ENCODE measurements around the gene SLC25A28.
A peak's percentile ranks its signal among the peaks of the same experiment; 100 is the strongest.
"Not testable (repeated sequence)": the region's sequence is repeated elsewhere in the genome, so short reads cannot be mapped to it uniquely, and the experiment has no call there.

SLC25A28 gene

DNA sequence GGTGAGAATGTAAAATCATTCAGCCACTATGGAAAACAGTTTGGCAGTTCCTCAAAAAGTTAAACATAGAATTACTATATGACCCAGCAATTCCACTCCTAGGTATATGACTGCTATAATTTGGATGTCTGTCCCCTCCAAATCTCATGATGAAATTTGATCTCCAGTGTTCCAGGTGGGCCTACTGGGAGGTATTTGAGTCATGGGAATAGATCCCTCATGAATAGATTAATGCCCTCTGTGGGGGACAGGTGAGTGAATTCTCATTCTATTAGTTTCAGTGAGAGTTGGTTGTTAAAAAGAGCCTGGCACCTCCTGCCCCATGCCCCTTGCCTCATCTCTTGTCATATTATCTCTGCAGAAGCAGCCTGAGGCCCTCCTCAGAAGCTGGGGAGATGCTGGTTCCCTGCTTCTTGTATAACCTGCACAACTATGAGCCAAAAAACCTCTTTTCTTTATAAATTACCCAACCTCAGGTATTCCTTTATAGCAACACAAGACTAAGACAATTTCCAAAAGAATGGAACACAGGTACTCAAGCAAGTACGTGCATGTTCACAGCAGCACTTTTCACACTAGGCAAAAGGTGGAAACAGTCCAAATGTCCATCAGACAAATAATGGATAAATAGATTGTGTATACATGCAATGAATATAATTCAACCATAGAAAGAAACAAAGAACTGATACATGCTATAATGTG lies 8.8 kb upstream of the SLC25A28 start:
- no peak for DNase-seq (ENCODE audit: low spot score)

DNA sequence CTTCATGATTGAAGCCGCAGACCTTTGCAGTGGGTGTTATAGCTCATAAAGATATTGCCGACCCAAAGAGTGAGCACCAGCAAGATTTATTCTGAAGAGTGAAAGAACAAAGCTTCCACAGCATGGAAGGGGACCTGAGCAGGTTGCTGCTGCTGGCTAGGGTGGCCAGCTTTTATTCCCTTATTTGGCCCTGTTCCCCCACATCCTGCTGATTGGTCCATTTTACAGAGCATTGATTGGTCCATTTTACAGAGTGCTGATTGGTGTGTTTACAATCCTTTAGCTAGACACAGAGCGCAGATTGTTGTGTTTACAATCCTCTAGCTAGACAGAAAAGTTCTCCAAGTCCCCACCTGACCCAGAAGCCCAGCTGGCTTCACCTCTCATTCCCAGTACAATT lies 4.9 kb upstream of the SLC25A28 start:
- not testable (repeated sequence) for DNase-seq (ENCODE audit: low spot score)

DNA sequence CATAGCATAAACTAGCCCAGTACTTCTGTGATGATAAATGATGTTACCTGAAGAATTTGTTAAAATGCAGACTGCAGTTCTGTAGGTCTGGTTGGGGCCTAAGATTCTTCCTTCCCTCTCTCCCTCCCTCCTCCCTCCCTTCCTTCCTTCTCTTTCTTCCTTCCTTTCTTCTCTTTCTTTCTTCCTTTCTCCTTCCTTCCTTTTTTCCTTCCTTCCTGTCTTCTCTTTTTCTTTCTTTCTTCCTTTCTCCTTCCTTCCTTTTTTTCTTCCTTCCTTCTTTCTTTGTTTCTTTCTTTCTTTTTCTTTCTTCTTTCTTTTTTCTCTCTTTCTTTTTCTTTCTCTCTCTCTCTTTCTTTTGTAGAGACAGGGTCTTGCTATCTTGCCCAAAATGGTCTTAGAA lies 3.7 kb upstream of the SLC25A28 start:
- DNase-seq (ENCODE audit: low spot score): no peak

DNA sequence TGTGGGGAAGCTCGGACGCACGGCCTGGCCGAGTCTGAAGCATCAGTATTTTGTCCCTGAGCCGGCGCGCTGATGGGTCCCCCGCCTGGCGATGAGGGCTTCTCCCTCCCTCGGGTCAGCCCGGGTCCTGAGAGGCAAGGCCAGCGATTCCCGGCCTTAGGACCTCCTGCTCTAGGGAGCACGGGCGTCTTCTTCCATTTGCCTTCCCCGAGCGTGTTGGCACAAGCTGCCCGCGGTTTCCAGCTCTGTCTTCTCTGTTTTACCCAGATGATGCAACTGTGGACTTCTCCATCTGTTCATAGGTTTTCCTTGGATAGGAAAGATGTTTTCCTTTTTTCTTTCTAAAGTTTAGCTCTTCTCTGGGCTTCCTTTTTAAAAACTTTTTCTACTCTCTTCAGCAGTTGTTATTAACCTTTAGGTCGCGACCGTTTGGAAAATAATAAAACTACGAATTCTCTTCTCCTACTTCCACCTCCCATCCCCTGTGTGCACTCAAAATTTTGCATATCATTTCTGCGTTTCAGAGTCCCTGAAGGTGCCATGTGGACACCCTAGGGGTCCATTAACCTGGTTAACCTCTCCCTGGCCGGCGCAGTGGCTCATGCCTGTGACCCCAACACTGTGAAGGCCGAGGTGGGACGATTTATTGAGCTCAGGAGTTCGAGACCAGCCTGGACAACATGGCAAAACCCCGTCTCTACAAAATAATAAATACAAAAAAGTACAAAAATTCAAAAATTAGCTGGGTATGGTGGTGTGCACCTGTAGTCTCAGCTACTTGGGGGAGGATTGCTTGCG lies 1.4 kb upstream of the SLC25A28 start:
- DNase-seq (ENCODE audit: low spot score): no peak

DNA sequence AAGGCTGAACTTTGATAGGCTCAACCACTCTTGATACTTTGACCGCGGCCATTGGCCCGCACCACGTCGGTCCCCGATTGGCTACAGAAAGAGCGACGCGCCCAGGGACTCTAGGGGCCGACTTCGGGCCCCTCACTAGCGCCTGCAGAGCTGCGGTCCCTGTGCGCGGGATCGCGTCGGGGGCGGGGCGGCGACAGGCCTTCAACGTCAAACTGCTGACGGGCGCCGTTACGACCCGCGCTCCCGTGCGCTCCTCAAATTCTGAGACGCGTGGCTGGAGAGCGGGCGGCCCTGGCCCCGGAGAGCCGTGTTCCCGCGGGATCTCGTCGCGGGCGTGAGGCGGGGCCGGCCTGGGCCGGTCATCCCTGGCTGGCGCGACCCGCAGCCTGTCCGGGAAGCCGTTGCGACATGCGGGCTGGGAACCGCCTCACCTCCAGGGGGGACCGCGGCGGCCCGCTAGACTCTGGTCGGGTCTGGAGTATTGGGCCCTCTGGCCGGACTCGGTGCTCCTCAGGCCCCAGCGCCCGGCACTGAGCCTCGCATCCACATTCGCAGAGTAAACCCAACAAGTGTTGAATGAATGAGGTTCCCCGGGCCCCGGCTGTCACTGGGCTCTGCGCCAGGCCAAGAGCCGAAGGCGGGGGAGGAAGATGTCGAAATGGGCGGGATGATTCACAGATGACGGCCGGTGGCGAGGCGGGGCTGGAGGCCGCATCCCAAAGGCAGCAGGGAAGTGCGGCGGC lies 643 bp upstream of the SLC25A28 start:
- DNase-seq (ENCODE audit: low spot score): peak; percentile 87

DNA sequence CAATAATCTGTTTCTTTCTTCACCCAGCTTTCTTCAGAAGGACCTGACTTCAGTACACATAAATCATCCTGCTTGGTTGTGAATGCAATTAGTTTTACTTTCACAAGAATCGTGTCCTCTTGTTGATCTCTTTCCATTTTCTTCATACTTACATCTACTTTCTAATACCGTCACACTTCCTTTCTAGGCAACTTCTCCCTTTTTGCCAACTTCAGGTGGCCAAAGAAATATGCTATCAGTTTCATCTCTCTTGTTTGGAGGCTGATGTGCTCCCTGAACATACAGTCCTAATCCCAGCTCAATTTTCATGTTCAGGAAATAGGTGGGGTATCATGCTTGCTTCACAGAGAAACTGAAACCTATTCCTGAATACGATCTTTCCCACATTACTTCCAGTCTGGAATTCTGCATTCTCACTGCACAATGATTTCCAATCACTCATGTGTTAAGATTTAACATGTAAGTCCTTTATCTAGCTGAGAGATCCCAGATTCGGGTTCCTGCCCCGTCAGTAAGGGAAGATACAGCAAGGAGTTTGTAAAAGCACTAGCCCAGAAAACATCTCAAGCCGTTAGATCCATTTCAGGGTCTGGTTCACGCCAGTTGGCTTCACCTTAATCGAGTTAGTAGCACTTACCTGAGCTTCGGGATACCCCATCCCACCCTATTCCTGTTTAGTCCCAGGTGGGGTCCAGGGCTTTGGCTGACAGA lies 994 bp downstream of the SLC25A28 start:
- DNase-seq (ENCODE audit: low spot score): no peak

DNA sequence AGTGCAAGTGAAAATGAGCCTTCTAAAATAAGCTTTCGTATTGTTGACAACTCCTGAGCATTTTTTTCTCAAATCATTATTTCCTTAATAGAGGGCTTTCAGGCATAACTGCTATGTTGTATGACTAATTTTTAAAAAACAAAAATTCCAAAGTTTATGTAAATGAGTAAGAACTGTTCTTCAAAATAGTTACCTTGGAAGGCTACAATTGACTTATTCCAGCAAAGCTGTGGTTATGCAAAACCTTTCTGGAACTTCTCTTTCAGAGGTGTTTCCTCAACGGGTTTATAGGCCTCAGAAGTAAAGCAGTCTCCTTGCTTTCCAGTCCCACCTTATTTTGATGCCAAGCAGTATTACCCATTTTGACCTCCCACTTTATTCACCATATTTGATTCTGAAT lies 2.5 kb downstream of the SLC25A28 start:
- no peak for DNase-seq (ENCODE audit: low spot score)

DNA sequence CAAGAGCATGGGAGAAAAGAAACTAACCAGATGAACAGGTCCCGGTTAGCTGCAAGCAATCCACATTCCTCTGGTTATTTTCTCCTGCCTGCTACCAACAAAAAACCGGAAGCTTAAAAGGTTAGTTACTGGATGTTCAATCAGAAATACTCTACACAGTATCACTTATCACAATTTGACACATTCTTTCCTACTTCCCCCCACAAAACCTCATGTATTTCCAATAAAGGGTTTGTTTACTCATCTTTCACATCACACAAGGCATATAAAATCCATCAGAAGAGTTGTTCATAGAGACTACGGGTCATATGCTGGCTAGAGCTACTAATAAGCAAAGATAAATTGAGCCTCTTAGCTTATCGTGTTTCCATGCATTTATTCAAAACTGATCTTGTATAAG lies 4.8 kb downstream of the SLC25A28 start:
- no peak for DNase-seq (ENCODE audit: low spot score)

DNA sequence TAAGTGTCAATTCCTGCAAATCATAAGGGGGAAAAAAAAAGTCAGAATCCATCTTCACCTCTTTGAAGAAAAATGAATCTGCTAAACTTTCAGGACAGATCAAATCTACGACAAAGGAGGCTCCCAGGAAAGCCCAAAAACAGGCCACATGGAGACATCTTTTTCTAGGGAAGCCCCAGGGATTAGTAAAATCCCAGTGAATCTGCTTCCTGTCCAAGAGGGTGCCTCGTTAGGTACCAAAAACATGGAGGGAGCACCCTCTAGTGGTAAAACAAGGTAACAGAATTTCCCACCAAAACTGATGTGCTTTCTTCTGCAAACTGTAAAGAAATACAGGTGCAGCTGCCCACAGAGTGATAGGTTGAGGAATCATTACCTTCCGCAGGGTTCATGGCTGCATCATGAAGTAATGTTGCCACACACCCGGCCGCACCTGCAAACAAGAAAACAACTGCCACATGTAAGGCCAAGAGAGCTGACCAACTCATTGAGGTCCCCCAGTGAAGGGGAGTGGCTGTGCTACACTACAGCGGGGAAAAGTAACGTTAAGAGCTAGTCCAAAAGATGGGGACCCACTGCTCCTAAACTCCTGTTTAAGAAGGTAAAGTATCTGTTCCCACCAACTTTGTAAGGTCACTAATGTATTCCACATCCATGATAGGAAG lies 7.9 kb downstream of the SLC25A28 start:
- DNase-seq (ENCODE audit: low spot score): peak; percentile 54

DNA sequence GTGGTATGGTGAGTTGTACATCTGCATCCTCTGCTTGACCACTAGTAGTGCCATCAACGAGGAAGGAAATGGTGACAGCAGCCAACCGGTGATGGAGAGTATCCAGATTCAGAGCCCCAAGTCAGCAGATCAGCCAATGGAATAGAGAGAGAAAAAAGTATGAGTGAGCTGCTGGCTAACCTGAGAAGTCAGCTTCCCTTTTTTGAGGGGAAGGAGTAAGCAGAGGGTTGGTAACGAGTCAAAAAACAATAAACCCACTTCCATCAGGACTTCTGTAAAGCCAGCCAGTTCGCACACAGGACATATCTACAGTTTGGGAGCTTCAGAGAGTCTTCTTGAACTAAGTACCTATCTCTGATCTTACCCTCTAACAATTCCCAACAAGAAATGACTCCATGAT lies 8.9 kb downstream of the SLC25A28 start:
- no peak for DNase-seq (ENCODE audit: low spot score)

DNA sequence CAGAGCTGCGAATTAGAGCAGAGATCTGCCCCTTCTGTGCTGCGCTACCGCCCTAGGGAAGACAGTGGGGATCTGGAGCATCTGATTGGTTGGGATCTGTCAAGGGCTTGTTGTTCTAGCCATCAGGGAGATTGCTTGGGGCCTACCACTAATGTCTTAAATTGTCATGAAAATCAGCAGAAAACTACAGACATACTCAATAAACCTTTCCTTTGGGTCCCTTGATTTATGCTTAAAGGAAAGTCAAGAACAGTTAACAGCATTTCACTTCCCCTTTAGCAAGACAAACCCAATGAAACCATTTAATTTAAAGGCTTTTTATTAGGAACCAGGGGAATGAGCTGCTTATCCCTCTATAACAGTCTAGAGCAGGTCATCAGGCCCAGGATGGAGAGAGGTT lies 10.0 kb downstream of the SLC25A28 start:
- no peak for DNase-seq (ENCODE audit: low spot score)

DNA sequence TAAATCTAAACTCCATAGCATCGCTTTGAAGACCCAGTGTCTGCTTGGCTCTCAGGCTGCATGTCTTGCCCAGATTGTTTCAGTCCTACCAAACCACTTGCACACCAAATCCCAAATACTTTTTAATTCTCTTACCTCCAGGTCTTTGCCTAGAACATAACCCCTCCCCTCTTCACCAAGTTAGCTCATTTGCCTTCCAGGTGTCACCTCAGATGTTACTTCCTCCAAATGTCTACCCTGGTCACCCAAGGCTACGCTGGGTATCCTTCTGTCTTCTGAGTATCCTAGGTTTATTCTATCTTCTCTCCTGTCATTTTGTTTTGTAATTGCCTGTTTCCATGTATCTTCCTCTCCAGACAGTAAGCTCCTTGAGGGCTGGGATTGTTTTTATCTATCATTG lies 11.1 kb downstream of the SLC25A28 start:
- no peak for DNase-seq (ENCODE audit: low spot score)

DNA sequence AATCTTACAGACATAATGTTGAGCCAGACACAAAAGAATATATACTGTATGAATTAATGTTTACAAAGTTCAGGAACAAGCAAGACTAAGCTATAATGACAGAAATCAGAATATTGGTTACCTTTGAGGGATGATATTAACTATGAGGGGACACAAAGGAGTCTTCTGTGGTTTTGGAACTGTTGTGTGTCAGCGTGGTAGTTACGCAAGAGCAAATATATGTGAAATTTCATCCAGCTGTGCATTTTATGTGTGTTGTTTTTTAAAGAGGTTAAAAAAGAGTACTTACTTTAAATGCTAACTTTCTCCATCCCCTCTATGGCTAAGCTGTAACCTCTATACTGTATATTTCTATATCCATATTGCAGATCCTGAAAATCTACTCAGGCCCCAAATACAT lies 14.9 kb downstream of the SLC25A28 start:
- no peak for DNase-seq (ENCODE audit: low spot score)

DNA sequence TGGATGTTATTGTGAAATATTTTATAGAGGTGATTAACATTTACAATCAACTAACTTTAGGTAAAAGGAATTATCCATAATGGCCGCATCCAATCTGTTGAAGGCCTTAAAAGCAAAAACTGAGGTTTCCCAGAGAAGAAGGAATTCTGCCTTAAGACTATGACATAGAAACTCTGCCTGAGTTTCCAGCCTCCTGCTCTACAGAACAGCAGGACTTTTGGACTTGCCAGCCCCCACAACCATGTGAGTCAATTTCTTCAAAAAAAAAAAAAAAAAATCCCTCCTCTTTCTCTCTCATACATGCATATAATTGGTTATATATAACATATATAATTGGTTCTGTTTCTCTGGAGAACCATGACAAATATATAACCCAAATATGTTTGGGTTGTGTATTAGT lies 15.4 kb downstream of the SLC25A28 start:
- DNase-seq (ENCODE audit: low spot score): no peak

DNA sequence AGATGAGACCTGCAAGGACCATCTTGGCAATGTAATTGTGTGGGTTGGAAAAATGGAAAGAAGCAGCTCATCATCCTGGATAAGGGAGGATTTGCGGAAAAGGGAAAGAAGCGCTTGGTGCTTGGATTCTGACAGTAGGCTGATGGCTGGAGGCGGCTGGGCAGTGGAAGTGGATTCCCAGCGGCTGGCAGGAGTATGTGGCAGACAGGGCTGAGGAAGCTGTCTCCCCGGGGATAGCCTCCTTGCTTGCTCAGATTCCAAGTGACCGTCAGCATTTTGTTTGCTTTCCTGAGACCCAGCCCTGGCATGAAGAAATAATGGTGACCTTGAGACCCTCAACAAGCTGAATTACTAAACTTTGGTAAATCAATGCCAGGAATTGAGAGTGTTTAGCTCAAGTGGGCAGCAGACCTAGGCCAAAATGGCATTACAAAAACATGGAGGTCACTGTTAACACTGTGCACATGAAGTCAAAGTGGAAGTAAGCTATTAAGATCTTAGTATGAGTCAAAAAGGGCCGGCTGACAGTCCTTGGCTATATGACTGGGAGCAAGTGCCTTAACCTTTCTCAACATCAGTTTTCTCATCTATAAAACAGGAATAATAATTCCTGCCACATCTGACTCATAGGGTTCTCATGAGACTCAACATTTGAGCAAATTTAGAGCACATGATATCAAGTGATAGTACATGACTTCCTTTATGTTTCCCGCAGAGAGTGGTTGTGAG lies 21.3 kb downstream of the SLC25A28 start:
- DNase-seq (ENCODE audit: low spot score): no peak

DNA sequence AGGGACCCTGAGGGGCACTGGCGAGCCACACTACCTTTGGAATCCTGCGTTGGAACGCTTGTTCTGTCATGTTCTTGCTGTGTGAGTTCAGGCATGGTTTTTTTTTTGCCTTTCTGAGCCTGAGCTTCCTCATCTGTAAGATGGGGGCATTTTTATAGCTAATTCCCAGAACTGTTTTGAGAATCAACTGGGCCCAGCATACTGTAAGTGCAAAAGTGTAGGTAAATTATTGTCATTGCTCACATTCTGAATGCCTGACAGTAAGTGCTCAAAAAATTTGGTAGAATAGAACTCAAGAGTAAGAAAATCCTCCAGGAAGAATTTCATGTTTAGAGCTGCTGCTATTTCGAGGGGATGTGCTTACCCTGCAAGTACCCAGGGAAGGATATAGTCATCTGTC lies 22.2 kb downstream of the SLC25A28 start:
- no peak for DNase-seq (ENCODE audit: low spot score)

DNA sequence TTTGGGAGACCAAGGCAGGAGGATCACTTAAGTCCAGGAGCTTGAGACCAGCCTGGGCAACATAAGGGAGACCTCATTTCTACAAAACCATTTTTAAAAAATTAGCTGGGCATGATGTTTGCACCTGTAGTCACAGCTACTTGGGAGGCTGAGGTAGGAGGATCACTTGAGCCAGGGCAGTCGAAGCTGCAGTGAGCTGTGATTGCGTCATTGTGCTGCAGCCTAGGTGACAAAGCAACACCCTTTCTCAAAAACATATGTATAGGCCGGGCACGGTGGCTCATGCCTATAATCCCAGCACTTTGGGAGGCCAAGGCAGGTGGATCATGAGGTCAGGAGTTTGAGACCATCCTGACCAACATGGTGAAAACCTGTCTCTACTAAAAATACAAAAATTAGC lies 23.5 kb downstream of the SLC25A28 start:
- not testable (repeated sequence) for DNase-seq (ENCODE audit: low spot score)

DNA sequence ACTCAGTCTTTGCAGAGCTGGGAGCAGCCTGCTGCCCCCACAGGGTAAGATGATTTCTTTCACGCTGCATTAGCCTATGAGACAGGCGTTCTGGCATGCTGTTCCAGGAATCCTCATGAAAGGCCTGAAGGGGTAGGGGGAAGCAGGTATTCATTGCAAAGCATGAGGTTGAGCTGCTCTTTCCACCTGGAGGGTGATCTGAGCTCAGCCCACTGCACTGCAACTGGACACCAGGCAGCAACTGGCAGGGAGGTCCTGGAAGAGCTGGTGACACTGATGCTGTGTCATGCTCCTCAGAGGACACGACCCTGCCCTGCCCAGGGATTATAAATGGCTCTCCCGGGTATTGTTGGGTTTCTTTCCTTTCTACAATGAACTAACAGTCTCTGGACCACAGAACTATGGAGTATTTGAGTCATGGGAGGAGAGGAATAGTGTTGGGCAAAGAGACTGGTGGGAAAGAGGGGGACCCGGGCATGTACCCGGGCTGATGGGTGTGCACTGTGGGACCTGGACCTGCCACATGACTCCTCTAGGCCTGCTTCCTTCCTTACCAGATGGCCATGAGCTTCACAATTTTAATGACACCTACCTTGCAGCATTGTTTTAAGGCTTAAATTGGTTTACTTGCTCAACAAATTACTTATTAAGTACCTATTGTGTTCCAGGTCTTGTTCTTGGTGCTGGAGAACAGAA lies 24.3 kb downstream of the SLC25A28 start:
- peak; percentile 34 for DNase-seq (ENCODE audit: low spot score)

DNA sequence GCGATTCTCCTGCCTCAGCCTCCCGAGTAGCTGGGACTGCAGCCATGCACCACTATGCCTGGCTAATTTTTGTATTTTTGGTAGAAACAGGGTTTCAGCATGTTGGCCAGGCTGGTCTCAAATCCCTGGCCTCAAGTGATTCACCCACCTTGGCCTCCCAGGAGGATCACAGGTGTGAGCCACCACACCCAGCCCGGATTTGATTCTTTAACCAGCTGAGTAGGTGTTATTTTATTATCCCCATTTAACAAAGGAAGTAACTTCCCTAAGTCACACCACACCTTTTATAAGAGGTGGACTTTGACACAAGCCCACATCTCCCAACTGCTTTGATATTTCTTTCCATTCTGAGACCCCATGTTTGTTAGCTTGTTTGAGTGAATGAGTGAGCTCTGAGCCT lies 25.0 kb downstream of the SLC25A28 start:
- DNase-seq (ENCODE audit: low spot score): no peak

DNA sequence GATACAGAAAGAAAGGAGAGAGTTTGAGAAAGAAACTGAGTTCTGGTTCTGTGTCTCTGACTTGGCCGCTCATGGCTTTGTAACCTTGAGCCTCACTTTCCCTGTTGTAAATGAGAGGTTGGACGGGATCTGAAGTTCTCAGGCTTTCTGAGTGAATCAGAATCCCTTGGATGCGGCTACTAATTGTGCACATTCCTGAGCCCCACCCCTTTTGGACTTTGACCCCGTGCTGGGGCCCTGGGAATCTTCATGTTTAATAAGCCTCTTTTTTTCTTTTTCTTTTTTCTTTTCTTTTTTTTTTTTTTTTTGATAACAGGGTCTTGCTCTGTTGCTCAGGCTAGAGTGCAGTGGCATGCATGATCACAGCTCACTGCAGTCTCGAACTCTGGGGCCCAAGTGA lies 26.9 kb downstream of the SLC25A28 start:
- DNase-seq (ENCODE audit: low spot score): peak; percentile 50

DNA sequence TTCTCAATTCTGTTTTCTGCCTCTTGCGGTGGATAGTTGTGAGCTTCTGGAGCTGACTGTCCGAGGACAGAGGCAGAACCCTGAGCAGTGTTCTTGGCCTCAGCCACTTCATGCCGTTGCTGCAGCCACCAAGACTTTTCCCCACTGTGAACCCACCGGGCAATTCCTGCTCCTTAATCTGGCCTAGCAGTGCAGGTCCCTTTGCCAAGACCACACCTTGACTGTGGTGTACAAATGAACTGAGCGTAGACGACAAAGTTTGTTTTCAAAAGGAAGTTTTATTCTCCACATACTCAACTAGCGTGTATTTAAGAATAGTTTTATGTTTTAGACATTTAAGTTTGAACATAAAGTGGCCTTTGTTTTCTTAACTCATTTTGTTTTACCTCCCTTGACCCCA lies 29.4 kb downstream of the SLC25A28 start:
- no peak for DNase-seq (ENCODE audit: low spot score)

Data from SW480 (cell line).